NT2/D1 (cell line): ENCODE measurements around the gene PCDHA6.
"Not testable (repeated sequence)": the region's sequence is repeated elsewhere in the genome, so short reads cannot be mapped to it uniquely, and the experiment has no call there.

Source experiments
- DNase-seq: peaks from one replicate; pipeline ENCODE4 v3.0.0-alpha.2; 2011; ENCODE audit warnings: low read depth, low spot score
- H3K27me3 ChIP-seq: 2 replicates; pipeline ENCODE4 v1.6.0; 2011; ENCODE audit warnings: mild to moderate bottlenecking; ENCODE audit not compliant: insufficient read length, insufficient read depth
- H3K36me3 ChIP-seq: 2 replicates; pipeline ENCODE4 v1.6.1; 2011; ENCODE audit warnings: mild to moderate bottlenecking, low read length, mixed read lengths; ENCODE audit not compliant: insufficient read depth, insufficient read length
- H3K4me1 ChIP-seq: 2 replicates; pipeline ENCODE4 v1.5.1; 2011; ENCODE audit not compliant: insufficient read depth, insufficient read length
- H3K4me3 ChIP-seq: 2 replicates; pipeline ENCODE4 v1.5.1; 2011; ENCODE audit warnings: low read depth; ENCODE audit not compliant: insufficient read length
- H3K9ac ChIP-seq: 2 replicates; pipeline ENCODE4 v1.6.0; 2011; ENCODE audit warnings: low read depth; ENCODE audit not compliant: insufficient read length
- H3K9me3 ChIP-seq: 2 replicates; pipeline ENCODE4 v1.5.1; 2011; ENCODE audit warnings: mild to moderate bottlenecking, low read length; ENCODE audit not compliant: insufficient read depth
- SUZ12 ChIP-seq: IDR thresholded peaks from 2 replicates; pipeline ENCODE4 v1.6.1; 2011; ENCODE audit not compliant: insufficient read length, insufficient read depth; ENCODE audit errors: extremely low read depth
- YY1 ChIP-seq: IDR thresholded peaks from 2 replicates; pipeline ENCODE4 v1.6.1; 2011; ENCODE audit not compliant: insufficient read length, insufficient read depth
- ZNF274 ChIP-seq: IDR thresholded peaks from 2 replicates; pipeline ENCODE4 v1.6.1; 2011; ENCODE audit warnings: mild to moderate bottlenecking, low read depth, low read length

The PCDHA6 gene

GRCh38 chr5:140794595-140795258, 33.0 kb upstream of the PCDHA6 start, which contains the start of gene PCDHA2:
Gene PCDHA2 (plus strand): TSS chr5:140794852.
- H3K9ac ChIP-seq, result no peak within 1 kb of the TSS
- no peaks in the 10 kb centered on the region for H3K36me3 ChIP-seq
- no peaks in the 10 kb centered on the region for H3K27me3 ChIP-seq
- H3K4me3 ChIP-seq, result no peak within 1 kb of the TSS
- TF ChIP-seq ZNF274, result no peak
- peaks cover 12% of the 10 kb centered on the region; the same call in 1 of the 2 replicates for H3K9me3 ChIP-seq
- no peaks in the 10 kb centered on the region for H3K4me1 ChIP-seq
- DNase-seq, result no peak

GRCh38 chr5:140795259-140795641, 32.5 kb upstream of the PCDHA6 start:
- DNase-seq, result no peak
- H3K4me1 ChIP-seq, result no peaks in the 10 kb centered on the region
- TF ChIP-seq SUZ12, result no peak
- TF ChIP-seq ZNF274, result no peak
- no peak for TF ChIP-seq YY1
- H3K9me3 ChIP-seq, result peaks cover 12% of the 10 kb centered on the region; the same call in 1 of the 2 replicates
- H3K27me3 ChIP-seq, result no peaks in the 10 kb centered on the region
- no peak overlapping the region for H3K4me3 ChIP-seq
- no peak overlapping the region for H3K9ac ChIP-seq
- H3K36me3 ChIP-seq, result no peaks in the 10 kb centered on the region

GRCh38 chr5:140796072-140796717, 31.6 kb upstream of the PCDHA6 start:
- not testable (repeated sequence) for H3K27me3 ChIP-seq, H3K4me3 ChIP-seq, DNase-seq, H3K9ac ChIP-seq, H3K4me1 ChIP-seq, H3K36me3 ChIP-seq
- peaks cover 12% of the 10 kb centered on the region; the same call in 1 of the 2 replicates for H3K9me3 ChIP-seq

GRCh38 chr5:140796718-140797095, 31.1 kb upstream of the PCDHA6 start:
- no peak for DNase-seq
- Histone ChIP-seq H3K9ac (no peak overlapping the region), H3K27me3 (no peaks in the 10 kb centered on the region), H3K9me3 (peaks cover 12% of the 10 kb centered on the region; the same call in 1 of the 2 replicates), H3K4me1 (no peaks in the 10 kb centered on the region), H3K36me3 (no peaks in the 10 kb centered on the region), H3K4me3 (no peak overlapping the region)
- TF ChIP-seq YY1, result no peak
- TF ChIP-seq SUZ12, result no peak
- TF ChIP-seq ZNF274, result no peak

- H3K4me3 ChIP-seq, result no peak within 1 kb of the TSS
- DNase-seq, result no peak
These were observed 26.8 kb upstream of the PCDHA6 start, which contains the start of gene PCDHA3 for GRCh38 chr5:140800816-140801493. Gene PCDHA3 (plus strand): TSS chr5:140801057.

GRCh38 chr5:140801494-140801841, 26.3 kb upstream of the PCDHA6 start:
- Histone ChIP-seq H3K9me3 (peaks cover 8% of the 10 kb centered on the region; the same call in 1 of the 2 replicates), H3K4me1 (no peaks in the 10 kb centered on the region), H3K4me3 (no peak overlapping the region), H3K27me3 (no peaks in the 10 kb centered on the region), H3K36me3 (no peaks in the 10 kb centered on the region), H3K9ac (no peak overlapping the region)
- DNase-seq, result no peak
- TF ChIP-seq YY1, result no peak
- no peak for TF ChIP-seq SUZ12
- no peak for TF ChIP-seq ZNF274

More at GRCh38 chr5:140800816-140801493, 26.8 kb upstream of the PCDHA6 start, which contains the start of gene PCDHA3:
- H3K36me3 ChIP-seq, result no peaks in the 10 kb centered on the region
- no peaks in the 10 kb centered on the region for H3K4me1 ChIP-seq
- peaks cover 8% of the 10 kb centered on the region; the same call in 1 of the 2 replicates for H3K9me3 ChIP-seq
- H3K9ac ChIP-seq, result no peak within 1 kb of the TSS
- no peak for TF ChIP-seq ZNF274
- no peak for TF ChIP-seq SUZ12
- no peak for TF ChIP-seq YY1
- H3K27me3 ChIP-seq, result no peaks in the 10 kb centered on the region

GRCh38 chr5:140802381-140802780, 25.4 kb upstream of the PCDHA6 start:
- H3K4me1 ChIP-seq, H3K9ac ChIP-seq, H3K4me3 ChIP-seq, DNase-seq, H3K36me3 ChIP-seq, H3K27me3 ChIP-seq, H3K9me3 ChIP-seq: not testable (repeated sequence)
